Urinary bladder (tissue), 4 donors: ENCODE data around the gene ARHGDIB. TPM values are rescaled to one million over a fixed set of nuclear protein-coding genes. Genes with fewer than 3 reads are reported as not detected.

Experiments
- DNase-seq: peaks from one replicate; pipeline ENCODE4 v3.0.0-alpha.2; 2015; ENCODE audit errors: extremely low spot score
- H3K27ac ChIP-seq: one replicate; pipeline ENCODE4 v1.5.1; 2013; ENCODE audit warnings: low read depth, mild to moderate bottlenecking, moderate library complexity
- H3K36me3 ChIP-seq: one replicate; pipeline ENCODE4 v1.6.1; 2013; ENCODE audit warnings: mild to moderate bottlenecking, moderate library complexity; ENCODE audit not compliant: insufficient read depth
- H3K4me1 ChIP-seq: one replicate; pipeline ENCODE4 v1.6.1; 2013; ENCODE audit warnings: mild to moderate bottlenecking, moderate library complexity; ENCODE audit not compliant: insufficient read depth
- H3K4me3 ChIP-seq: one replicate; pipeline ENCODE4 v1.5.1; 2013; ENCODE audit warnings: low read depth, low read length
- WGBS: extraction: QIAGEN DNeasy Blood & Tissue Kit; methylation state at CpG from one replicate; pipeline ENCODE4 v1.1.7; 2013; 5-methylcytosine and 5-hydroxymethylcytosine counted together
- polyA plus RNA-seq: library from polyadenylated mRNA; stranded (reverse); fragments of 200-250 nt; gene quantifications from one replicate; pipeline ENCODE4 v1.2.3, GENCODE V29; 2013
- total RNA-seq: library from RNA; depleted of rRNA; stranded (reverse); fragments of >200 nt; gene quantifications from one replicate; pipeline ENCODE4 v1.2.3, GENCODE V29; 2014
- donor health status: healthy with polysubstance abuse.
- donor health status: healthy.

The ARHGDIB gene
- total and polyA plus RNA-seq, 2 donors: 56.6 to 127 TPM

DNA sequence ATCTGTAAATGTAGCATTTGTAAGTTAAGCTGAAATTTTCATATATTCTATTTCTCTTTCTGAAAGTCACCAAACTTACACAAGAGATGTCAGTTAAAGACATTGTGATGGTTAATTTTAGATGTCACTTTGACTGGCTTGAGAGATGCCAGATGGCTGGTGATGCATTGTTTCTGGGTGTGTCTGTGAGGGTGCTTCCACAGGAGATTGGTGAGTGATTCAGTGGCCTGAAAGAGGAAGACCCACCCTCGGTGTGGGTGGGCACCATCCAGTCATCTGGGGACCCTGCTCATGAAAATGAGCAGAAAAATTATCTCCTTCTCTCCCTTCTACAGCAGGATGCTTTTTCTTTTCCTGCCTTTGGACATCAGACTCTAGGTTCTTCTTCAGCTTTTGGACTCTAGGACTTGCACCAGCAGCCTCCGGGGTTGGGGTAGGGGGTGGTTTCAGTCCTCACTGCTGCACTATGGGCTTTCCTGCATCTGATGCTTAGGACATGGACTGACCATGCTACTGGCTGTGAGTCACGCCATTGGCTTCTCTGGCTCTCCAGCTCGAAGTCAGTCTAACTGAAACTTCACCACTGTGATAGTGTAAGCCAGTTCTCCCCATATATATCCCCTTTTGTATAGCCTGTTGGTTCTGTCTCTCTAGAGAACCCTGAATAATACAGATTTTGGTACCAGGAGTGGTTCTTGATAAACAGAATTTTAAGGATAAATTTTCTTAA lies 32.3 kb upstream of the ARHGDIB start:
- H3K4me1 ChIP-seq: no peaks in the 10 kb centered on the region
- no peaks in the 10 kb centered on the region for H3K36me3 ChIP-seq
- DNase-seq: no peak
- no peak overlapping the region for H3K27ac ChIP-seq
- whole genome bisulfite sequencing: 74% methylated on average over 4 of the region's 4 CpGs
- H3K4me3 ChIP-seq: no peak overlapping the region

DNA sequence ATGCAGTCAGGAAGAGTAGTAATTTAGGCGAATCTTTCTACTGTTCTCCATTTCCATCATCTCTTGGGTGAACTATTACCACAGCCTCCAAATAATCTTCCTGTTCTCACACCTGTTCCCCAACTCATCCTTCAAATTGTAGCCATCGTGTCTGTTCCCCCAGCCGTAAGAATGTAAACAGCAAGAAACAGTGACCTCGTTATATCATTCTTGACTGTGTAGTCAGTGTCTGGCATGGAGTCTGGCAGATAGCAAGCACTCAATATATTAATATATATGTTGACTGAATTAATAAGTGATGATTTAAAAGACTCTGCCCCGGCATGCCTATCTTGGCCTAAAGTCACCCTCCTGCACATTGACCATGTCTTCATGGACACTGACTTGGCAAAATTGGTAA lies 31.7 kb upstream of the ARHGDIB start:
- 71% methylated on average over 5 of the region's 5 CpGs for WGBS

DNA sequence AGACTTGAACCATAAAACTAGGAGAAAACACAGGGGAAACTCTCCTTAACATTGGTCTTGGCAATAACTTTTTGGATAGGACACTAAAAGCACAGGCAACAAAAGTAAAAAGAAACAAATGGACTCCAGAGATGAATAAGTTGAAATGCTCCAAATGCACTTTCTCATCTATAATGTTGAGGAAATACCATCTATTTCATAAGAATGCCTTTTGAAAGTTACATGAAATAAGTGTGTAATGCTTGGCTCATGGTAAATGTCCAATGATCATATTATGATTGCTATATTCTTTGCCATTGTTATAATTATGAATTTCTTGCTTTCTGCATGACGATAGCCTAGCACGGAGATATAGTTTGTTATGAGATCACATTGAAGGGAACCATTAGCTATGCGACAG lies 31.3 kb upstream of the ARHGDIB start:
- Histone ChIP-seq H3K4me3 (no peak overlapping the region), H3K4me1 (no peaks in the 10 kb centered on the region), H3K27ac (no peak overlapping the region), H3K36me3 (no peaks in the 10 kb centered on the region)
- 96% methylated on average over 3 of the region's 3 CpGs for WGBS
- DNase-seq: no peak

More for the DNA sequence above, 31.7 kb upstream of the ARHGDIB start:
- H3K36me3 ChIP-seq: no peaks in the 10 kb centered on the region
- H3K4me1 ChIP-seq: no peaks in the 10 kb centered on the region
- H3K4me3 ChIP-seq: no peak overlapping the region
- H3K27ac ChIP-seq: no peak overlapping the region
- no peak for DNase-seq

GRCh38 chr12:14991069-14991468 lies 29.7 kb upstream of the ARHGDIB start:
- Histone ChIP-seq H3K36me3 (no peaks in the 10 kb centered on the region), H3K4me1 (no peaks in the 10 kb centered on the region), H3K27ac (no peak overlapping the region), H3K4me3 (no peak overlapping the region)
- no peak for DNase-seq

- WGBS: 25% methylated on average over 1 of the region's 1 CpG
- no peak overlapping the region for H3K27ac ChIP-seq
- no peak for DNase-seq
- no peaks in the 10 kb centered on the region for H3K36me3 ChIP-seq
- no peaks in the 10 kb centered on the region for H3K4me1 ChIP-seq
- no peak overlapping the region for H3K4me3 ChIP-seq
Measured at GRCh38 chr12:14989790-14990189, 28.4 kb upstream of the ARHGDIB start.

DNA sequence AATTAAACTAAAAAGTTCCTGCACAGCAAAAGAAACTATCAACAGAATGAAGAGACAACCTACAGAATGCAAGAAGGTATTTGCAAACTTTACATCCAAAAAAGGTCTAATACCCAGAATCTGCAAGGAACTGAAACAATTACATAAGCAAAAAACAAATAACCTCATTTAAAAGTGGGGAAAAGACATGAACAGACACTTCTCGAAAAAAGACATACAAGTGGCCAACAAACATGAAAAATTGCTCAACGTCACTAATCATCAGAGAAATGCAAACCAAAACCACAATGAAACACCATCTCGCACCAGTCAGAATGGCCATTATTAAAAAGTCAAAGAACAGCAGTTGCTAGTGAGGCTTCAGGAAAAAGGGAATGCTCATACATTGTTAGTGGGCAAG lies 26.6 kb upstream of the ARHGDIB start:
- H3K4me3 ChIP-seq: no peak overlapping the region
- no peaks in the 10 kb centered on the region for H3K4me1 ChIP-seq
- no peak overlapping the region for H3K27ac ChIP-seq
- 89% methylated on average over 3 of the region's 3 CpGs for WGBS
- H3K36me3 ChIP-seq: no peaks in the 10 kb centered on the region
- DNase-seq: no peak

DNA sequence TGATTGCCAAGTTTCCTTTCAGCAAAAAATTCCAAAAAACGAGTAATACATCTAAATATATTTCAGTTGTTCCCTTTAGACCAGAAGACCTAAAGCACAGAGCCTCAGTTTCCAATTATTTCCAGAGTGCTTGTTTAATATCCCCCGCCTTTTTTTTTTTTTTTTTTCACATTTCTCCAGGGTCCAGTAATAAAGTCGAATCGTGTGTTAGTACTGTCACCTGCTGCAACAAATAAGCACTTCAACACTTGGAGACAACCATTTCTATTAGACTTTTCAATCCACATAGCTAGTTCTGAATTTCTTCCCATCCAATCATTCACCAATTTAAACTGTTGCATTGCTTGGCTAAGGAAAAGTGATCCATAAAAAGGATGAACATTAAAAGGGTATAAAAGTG lies 25.0 kb upstream of the ARHGDIB start:
- Histone ChIP-seq H3K4me3 (no peak overlapping the region), H3K36me3 (no peaks in the 10 kb centered on the region), H3K4me1 (no peaks in the 10 kb centered on the region), H3K27ac (no peak overlapping the region)
- no peak for DNase-seq
- WGBS: 66% methylated on average over 4 of the region's 4 CpGs

GRCh38 chr12:14984766-14985285 lies 23.4 kb upstream of the ARHGDIB start:
- Histone ChIP-seq H3K4me3 (no peak overlapping the region), H3K27ac (no peak overlapping the region), H3K36me3 (no peaks in the 10 kb centered on the region), H3K4me1 (no peaks in the 10 kb centered on the region)
- WGBS: 73% methylated on average over 1 of the region's 1 CpG
- no peak for DNase-seq

DNA sequence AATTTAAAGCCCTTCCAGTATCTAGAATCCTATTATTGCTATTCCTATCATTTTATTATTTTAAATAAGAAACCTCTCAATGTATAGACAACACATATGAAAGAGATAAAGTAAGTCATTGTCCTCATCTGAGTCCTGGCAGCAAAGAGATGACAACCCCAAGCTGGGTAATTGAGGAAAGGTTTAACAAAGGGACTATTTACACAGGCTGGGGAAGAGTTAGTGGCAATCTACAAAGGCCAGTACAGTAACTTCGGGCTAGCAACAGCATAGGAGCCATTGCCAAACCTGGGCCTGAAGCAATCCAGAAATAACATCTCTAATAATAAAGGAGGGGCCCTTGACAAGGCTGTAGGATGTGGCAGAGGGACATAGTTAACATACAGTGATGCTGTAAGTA lies 22.6 kb upstream of the ARHGDIB start:
- Histone ChIP-seq H3K4me3 (no peak overlapping the region), H3K27ac (no peak overlapping the region), H3K36me3 (no peaks in the 10 kb centered on the region), H3K4me1 (no peaks in the 10 kb centered on the region)
- 85% methylated on average over 1 of the region's 1 CpG for whole genome bisulfite sequencing
- no peak for DNase-seq

- DNase-seq: no peak
- Histone ChIP-seq H3K4me1 (no peaks in the 10 kb centered on the region), H3K27ac (no peak overlapping the region), H3K4me3 (no peak overlapping the region), H3K36me3 (no peaks in the 10 kb centered on the region)
- 81% methylated on average over 2 of the region's 2 CpGs for WGBS
Measured at GRCh38 chr12:14982991-14983390, 21.6 kb upstream of the ARHGDIB start.

DNA sequence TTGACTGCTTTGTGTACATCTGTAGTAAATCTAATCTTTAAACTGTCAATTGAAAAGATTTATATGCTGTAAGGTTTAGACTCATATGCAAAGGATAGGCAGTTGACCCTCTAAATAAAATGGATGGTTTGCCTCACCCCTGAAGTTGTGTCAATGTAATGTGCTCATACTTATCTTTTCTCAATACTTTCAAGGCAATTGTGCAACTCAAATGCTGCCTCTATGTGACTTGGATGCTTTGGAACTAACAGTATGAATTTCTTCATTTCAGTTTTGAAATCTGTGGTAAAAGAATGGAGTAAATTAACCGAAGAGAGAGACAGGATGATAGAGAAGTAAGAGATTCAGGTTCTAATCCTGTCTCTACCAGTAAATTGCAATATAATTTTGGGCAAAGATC lies 21.2 kb upstream of the ARHGDIB start:
- WGBS: 85% methylated on average over 1 of the region's 1 CpG
- Histone ChIP-seq H3K27ac (no peak overlapping the region), H3K4me1 (no peaks in the 10 kb centered on the region), H3K36me3 (no peaks in the 10 kb centered on the region), H3K4me3 (no peak overlapping the region)
- DNase-seq: no peak

DNA sequence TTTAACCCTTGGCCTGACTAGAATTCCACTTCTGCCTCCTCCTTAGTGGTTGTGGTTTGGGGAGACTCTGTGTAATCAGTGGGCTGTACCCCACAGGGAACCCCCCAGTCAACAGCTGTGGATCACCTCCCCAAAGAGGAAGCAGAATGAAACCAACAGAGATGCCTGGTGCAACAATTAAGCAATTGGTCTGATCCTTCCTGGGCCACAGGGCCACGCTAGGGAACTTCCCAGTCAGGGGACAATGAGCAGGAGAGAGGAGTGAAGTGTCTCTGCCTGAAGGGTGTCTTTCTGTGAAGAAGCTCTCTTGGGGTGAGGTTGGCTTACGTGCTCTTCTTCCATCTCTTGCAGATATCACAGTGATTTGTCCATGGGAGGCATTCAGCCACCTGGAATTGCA lies 19.6 kb upstream of the ARHGDIB start:
- WGBS: 97% methylated on average over 2 of the region's 2 CpGs
- Histone ChIP-seq H3K27ac (no peak overlapping the region), H3K4me3 (no peak overlapping the region), H3K36me3 (no peaks in the 10 kb centered on the region), H3K4me1 (no peaks in the 10 kb centered on the region)
- no peak for DNase-seq

- Histone ChIP-seq H3K36me3 (no peaks in the 10 kb centered on the region), H3K4me1 (no peaks in the 10 kb centered on the region), H3K4me3 (no peak overlapping the region), H3K27ac (no peak overlapping the region)
- no peak for DNase-seq
Measured at GRCh38 chr12:14979468-14979867, 18.1 kb upstream of the ARHGDIB start.

DNA sequence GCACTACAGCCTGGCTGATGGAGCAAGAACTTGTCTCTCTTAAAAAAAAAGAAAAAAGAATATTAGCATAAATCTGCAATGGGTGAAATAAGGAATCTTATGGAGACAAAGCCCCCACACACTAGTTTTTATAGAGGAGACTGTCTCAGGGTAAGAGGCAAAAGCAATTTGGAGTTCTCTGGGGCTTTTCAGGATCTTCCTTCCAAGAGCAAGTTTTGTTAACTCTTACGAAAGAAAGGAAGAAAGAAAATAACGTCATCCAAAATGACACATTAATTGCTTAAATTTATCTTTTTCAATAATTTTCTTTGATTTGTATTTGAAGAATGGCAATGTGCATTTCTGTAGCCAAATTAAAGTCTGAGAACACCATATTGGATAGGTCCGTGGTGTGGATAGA lies 15.3 kb upstream of the ARHGDIB start:
- Histone ChIP-seq H3K4me1 (no peaks in the 10 kb centered on the region), H3K27ac (no peak overlapping the region), H3K4me3 (no peak overlapping the region), H3K36me3 (no peaks in the 10 kb centered on the region)
- 78% methylated on average over 3 of the region's 3 CpGs for WGBS
- DNase-seq: no peak

DNA sequence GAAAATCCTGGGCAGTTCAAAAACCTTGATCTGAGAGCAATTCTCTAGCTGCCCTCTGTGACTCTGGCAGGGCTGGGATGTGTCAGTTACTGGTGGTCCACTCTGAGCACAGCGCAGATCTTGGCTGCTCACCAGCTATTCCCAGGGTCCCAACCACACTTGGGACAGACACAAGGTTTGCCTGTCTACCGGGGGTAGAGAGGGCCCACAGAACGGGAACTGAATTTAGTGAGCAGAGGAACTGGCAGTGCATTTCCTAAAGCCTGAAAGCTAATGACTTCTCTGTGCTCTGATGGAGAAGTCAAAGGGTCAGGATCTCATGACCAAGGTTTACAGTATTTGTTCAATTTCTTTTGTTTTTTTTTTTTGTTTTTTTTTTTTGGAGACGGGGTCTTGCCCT lies 14.1 kb upstream of the ARHGDIB start:
- no peak for DNase-seq
- no peak overlapping the region for H3K27ac ChIP-seq
- 90% methylated on average over 4 of the region's 4 CpGs for WGBS
- no peak overlapping the region for H3K4me3 ChIP-seq
- H3K36me3 ChIP-seq: no peaks in the 10 kb centered on the region
- H3K4me1 ChIP-seq: no peaks in the 10 kb centered on the region
